Measurements from ENCODE around the gene LRP11.

- TF ChIP-seq, protein P1, sequence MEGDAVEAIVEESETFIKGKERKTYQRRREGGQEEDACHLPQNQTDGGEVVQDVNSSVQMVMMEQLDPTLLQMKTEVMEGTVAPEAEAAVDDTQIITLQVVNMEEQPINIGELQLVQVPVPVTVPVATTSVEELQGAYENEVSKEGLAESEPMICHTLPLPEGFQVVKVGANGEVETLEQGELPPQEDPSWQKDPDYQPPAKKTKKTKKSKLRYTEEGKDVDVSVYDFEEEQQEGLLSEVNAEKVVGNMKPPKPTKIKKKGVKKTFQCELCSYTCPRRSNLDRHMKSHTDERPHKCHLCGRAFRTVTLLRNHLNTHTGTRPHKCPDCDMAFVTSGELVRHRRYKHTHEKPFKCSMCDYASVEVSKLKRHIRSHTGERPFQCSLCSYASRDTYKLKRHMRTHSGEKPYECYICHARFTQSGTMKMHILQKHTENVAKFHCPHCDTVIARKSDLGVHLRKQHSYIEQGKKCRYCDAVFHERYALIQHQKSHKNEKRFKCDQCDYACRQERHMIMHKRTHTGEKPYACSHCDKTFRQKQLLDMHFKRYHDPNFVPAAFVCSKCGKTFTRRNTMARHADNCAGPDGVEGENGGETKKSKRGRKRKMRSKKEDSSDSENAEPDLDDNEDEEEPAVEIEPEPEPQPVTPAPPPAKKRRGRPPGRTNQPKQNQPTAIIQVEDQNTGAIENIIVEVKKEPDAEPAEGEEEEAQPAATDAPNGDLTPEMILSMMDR (IDR thresholded peaks at IDR 0.05; ENCODE audit: low read length), result no peak
- no peak for TF ChIP-seq EZH2 (optimal IDR thresholded peaks at IDR 0.05; ENCODE audit: low read depth, low read length)
Measured at GRCh38 chr6:149852180-149852579, 12.0 kb downstream of the LRP11 start.

Data from MM.1S (cell line).